Transverse colon (tissue), 4 donors: ENCODE results near the gene CACNA2D2.

Source experiments
- CTCF ChIP-seq, 5 experiments: fragments of 200-600 bp in 3 of 5; fragments of 450-650 bp in 2 of 5; sonication (generic) in 3 of 5; IDR thresholded peaks; 1 replicate in 2 of 5; 2 replicates in 3 of 5; pipeline ENCODE4 v1.5.1; 2016 to 2017; ENCODE audit warnings: antibody characterized with exemption in 5 of 5, inconsistent platforms in 3 of 5, mild to moderate bottlenecking in 2 of 5, moderate library complexity in 1 of 5
- EP300 ChIP-seq: sonication (generic); formaldehyde crosslinking; IDR thresholded peaks from one replicate; pipeline ENCODE4 v1.6.1; 2017; ENCODE audit warnings: antibody characterized with exemption, low read depth
- POLR2A ChIP-seq: fragments of 450-650 bp; IDR thresholded peaks from one replicate; pipeline ENCODE4 v1.6.1; 2016; ENCODE audit warnings: antibody characterized with exemption, mild to moderate bottlenecking, moderate library complexity
- POLR2AphosphoS5 ChIP-seq, 3 donors: sonication (generic); formaldehyde crosslinking; IDR thresholded peaks; one replicate each; pipeline ENCODE4 v1.6.1; 2016; ENCODE audit warnings: antibody characterized with exemption in 3 of 3

GRCh38 chr3:50369012-50369670 lies 134.3 kb downstream of the CACNA2D2 start:
- TF ChIP-seq CTCF (IDR thresholded peaks at IDR 0.05) (no peak), POLR2AphosphoS5 (IDR thresholded peaks at IDR 0.05) (no peak), POLR2A (no peak), EP300 (no peak)
